Pancreas (tissue), 10 donors: ENCODE results near the gene CDH4. TPM values are rescaled to one million over a fixed set of nuclear protein-coding genes. Genes with fewer than 3 reads are reported as not detected.

Experiments
- ATAC-seq, 4 donors: fragments of 200-7000 bp; cut with Tn5 transposase; one replicate each; pipeline versions ENCODE4 v1.8.0 to v1.9.1; 2020; ENCODE audit warnings: mild to moderate bottlenecking in 4 of 4, moderate library complexity in 4 of 4
- DNase-seq, 6 donors: peaks; one replicate each; pipeline ENCODE4 v3.0.0-alpha.2; 2020
- FAIRE-seq: peaks from 2 replicates; lab custom pipeline; 2012; peaks lifted over from hg19 to GRCh38; lab: Jason Lieb, UNC
- H3K27ac ChIP-seq, 4 donors: fragments of 200-600 bp; sonication (generic); 1 replicate in 3 of 4; 2 replicates in 1 of 4; pipeline versions ENCODE4 v1.5.0 to v1.8.0; 2020
- H3K27me3 ChIP-seq, 4 donors: fragments of 200-600 bp; one replicate each; pipeline ENCODE4 v1.8.0; 2021
- H3K36me3 ChIP-seq, 3 donors: fragments of 200-600 bp; sonication (generic) in 1 of 3; one replicate each; pipeline versions ENCODE4 v1.5.0 to v1.8.0; 2020 to 2021
- H3K4me1 ChIP-seq, 3 donors: fragments of 200-600 bp; one replicate each; pipeline ENCODE4 v1.8.0; 2021
- H3K4me3 ChIP-seq, 4 donors: fragments of 200-600 bp; sonication (generic) in 2 of 4; one replicate each; pipeline versions ENCODE4 v1.5.0 to v1.8.0; 2020 to 2021
- H3K9me3 ChIP-seq, 4 donors: fragments of 200-600 bp; one replicate each; pipeline ENCODE4 v1.8.0; 2021
- CTCF ChIP-seq, 4 donors: fragments of 200-600 bp; sonication (generic) in 3 of 4; IDR thresholded peaks; one replicate each; pipeline versions ENCODE4 v1.5.0 to v1.8.0; 2021; ENCODE audit warnings: antibody characterized with exemption in 4 of 4
- WGBS, 2 donors: extraction: QIAGEN DNeasy Blood & Tissue Kit; methylation state at CpG; one replicate each; pipeline ENCODE4 v1.1.7; 2013; 5-methylcytosine and 5-hydroxymethylcytosine counted together
- intact Hi-C, 3 donors: fragments of 100-400 bp; cut with DNase I; formaldehyde crosslinking; loops; one replicate each; pipeline versions ENCODE4 v1.11.1 to v1.14.2; 2022
- microRNA-seq, 2 donors: library from miRNA; unstranded; fragments of <30 nt; microRNA quantifications; one replicate each; pipeline versions ENCODE4 to v1.1.0, GENCODE V29; 2019 to 2020
- polyA plus RNA-seq, 2 donors: library from polyadenylated mRNA; stranded (reverse); fragments of 200-250 nt; gene quantifications; one replicate each; pipeline ENCODE4 v1.2.3, GENCODE V29; 2013
- total RNA-seq, 6 donors: library from RNA; stranded (reverse); fragmentation: NEBNext Ultra II Directional in 4 of 6; extraction: Animal tissue kit (Norgen Biotek cat#: 25700) in 4 of 6; gene quantifications; one replicate each; pipeline versions ENCODE4 v1.2.1 to v1.2.4, GENCODE V29; 2021 to 2023
- donor health status: healthy with polysubstance abuse.
- donor health status: DM: no; HTN: no; CAD: no; lungs with moderate emphysema.
- donor health status: DM: no; HTN: no; CAD: no.
- donor health status: control.
- donor health status: control.
- donor health status: Bipolar disorder and iron deficiency.
- donor health status: DM: yes; HTN: yes; CAD: no.
- donor health status: DM: no; HTN: no; CAD: no.
- donor health status: DM: no; HTN: no; CAD: no.
- donor health status: DM: yes; HTN: yes; CAD: no.

The CDH4 gene
- total and polyA plus RNA-seq, 8 donors, result 0.04 to 1.4 (median 0.27) TPM

- FAIRE-seq (no peak), DNase-seq (peak in 1 of 6 donors; percentile 34), ATAC-seq (no peak)
- Histone ChIP-seq H3K9me3 (no peaks in the 10 kb centered on the region), H3K36me3 (peaks cover 0 to 28% (median 4%) of the 10 kb centered on the region in 3 donors), H3K27me3 (no peaks in the 10 kb centered on the region), H3K4me3 (no peak overlapping the region), H3K4me1 (no peaks in the 10 kb centered on the region), H3K27ac (no peak overlapping the region)
- intact Hi-C loops, result no loop called here
- 95 to 97% methylated on average over 18 of the region's 18 CpGs for WGBS, 2 donors
- no peak for TF ChIP-seq CTCF (IDR thresholded peaks at IDR 0.05)
These were observed 736.6 kb downstream of the CDH4 start for GRCh38 chr20:61988665-61989064.

GRCh38 chr20:61989741-61990140 is 737.7 kb downstream of the CDH4 start:
- no peak for FAIRE-seq
- Histone ChIP-seq H3K4me1 (no peaks in the 10 kb centered on the region), H3K27ac (no peak overlapping the region), H3K9me3 (no peaks in the 10 kb centered on the region), H3K27me3 (no peaks in the 10 kb centered on the region), H3K36me3 (peaks cover 0 to 35% (median 6%) of the 10 kb centered on the region in 3 donors), H3K4me3 (no peak overlapping the region)
- peak in 1 of 6 donors; percentile 35 for DNase-seq
- no peak for ATAC-seq
- WGBS, 2 donors, result 91 to 92% methylated on average over 14 of the region's 14 CpGs
- TF ChIP-seq CTCF (IDR thresholded peaks at IDR 0.05), result no peak
- intact Hi-C loops, result no loop called here

Small RNAs within 50 kb of the gene (microRNA-seq; reads per million reads assigned to microRNA genes)
- gene MIR1257, result 0 to 0.29 reads per million in 2 donors
